HPDE6-E6E7 (cell line): Measurements from ENCODE around the gene TACC2.

ENCODE experiments used
- DNase-seq: peaks from one replicate; pipeline ENCODE4 v3.0.0; 2011; ENCODE audit warnings: missing footprints; ENCODE audit errors: extremely low spot score

TACC2 gene

DNA sequence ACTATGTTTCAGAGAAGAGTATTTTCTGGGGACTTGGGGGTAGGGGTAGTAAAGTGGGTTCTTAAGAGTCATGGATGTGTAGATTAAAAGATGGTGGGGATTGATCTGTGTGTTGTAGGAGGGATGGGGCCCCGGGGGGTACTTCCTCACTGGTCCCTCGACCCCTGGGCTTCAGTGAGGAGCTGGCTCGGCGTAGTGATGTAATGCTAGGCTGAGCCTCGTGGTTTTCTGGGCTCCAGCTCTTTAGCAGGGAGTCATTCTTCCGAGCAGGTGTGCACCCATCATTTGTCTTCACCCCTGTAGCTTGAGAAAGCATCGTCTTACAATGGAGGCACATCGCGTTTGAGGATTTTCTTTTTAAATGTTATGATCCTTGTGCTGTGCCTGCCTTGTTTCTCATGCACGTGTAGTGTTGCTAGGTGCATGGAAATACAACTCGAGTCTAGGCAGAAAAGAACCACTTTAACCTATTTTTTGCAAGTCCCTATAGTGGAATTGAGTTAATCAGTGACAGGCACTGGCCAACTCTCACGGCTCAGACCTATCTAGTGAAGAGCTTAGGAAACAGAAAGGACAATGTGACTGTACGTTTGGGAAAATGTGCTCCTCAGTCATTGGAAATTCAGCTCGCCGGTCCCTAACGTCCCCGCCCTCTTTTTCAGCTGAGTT is 176.0 kb downstream of the TACC2 start:
- DNase-seq = no peak

GRCh38 chr10:122165484-122166276 is 176.7 kb downstream of the TACC2 start:
- DNase-seq = no peak

DNA sequence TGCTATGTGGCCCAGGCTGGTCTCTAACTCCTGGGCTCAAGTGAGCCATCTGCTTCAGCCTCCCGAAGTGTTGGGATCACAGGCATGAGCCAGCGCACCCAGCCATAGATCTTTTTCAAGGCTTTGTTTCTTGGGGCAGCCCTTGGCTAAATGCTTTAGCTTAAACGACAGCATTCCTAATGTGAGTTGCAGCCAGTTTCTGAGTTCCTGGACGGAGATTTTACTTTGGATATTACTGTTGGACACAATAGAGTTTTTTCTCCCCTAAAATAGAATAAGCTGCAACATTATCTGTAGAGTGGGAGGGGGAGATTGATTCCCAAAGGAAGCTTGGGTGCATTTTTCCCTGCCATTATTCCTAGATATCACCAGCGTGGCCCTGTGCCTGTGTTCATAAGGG is 179.1 kb downstream of the TACC2 start:
- no peak for DNase-seq

GRCh38 chr10:122168598-122169394 is 179.8 kb downstream of the TACC2 start:
- no peak for DNase-seq

GRCh38 chr10:122170802-122171201 is 181.8 kb downstream of the TACC2 start:
- no peak for DNase-seq

GRCh38 chr10:122171302-122172075 is 182.5 kb downstream of the TACC2 start:
- DNase-seq = no peak

- DNase-seq = no peak
Measured at GRCh38 chr10:122172361-122173008, 183.5 kb downstream of the TACC2 start.

- no peak for DNase-seq
Measured at GRCh38 chr10:122173337-122173736, 184.4 kb downstream of the TACC2 start.

GRCh38 chr10:122173766-122174435 is 184.9 kb downstream of the TACC2 start:
- no peak for DNase-seq

- no peak for DNase-seq
Measured at GRCh38 chr10:122176232-122177213, 187.6 kb downstream of the TACC2 start.

GRCh38 chr10:122178655-122179054 is 189.7 kb downstream of the TACC2 start:
- no peak for DNase-seq

GRCh38 chr10:122181041-122181732 is 192.2 kb downstream of the TACC2 start:
- DNase-seq = no peak

DNA sequence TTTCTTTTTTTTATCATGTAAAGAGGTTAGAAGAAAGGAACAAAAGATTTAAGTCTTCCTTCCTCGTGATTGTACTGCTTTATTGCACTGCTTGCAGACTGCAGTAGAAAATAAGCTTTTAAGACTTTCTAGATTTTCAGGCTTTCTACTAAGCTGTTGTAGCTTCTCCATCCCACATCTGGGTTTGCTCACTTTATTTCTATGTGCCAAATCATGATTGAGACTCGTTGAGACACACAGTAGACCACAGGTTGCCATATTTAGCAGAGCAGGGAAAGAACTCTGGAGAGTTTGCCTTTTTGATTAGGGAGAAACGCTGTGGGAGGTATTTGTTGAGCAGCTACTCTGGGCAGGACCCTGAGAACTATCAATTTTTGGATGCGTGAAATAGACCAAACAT is 192.9 kb downstream of the TACC2 start:
- DNase-seq = no peak

DNA sequence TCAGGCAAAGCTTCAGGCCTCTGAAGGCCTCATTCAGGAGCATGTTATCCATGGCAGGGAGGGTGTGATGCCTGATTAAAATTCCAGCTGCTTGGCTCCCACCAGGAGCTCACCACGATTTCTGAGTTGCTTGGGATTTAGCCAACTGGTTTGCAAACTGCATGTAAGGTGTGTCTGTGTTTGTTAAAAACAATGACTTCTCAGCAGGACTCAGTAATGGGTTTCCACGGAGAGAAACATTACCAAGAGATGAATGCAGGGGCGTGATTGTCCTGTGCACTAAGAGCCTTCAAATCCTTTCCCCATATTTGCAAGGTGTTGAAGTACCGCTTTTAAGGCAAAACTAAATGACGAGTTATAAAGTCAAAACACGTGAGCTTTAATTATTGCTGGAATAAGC is 193.3 kb downstream of the TACC2 start:
- DNase-seq = no peak

DNA sequence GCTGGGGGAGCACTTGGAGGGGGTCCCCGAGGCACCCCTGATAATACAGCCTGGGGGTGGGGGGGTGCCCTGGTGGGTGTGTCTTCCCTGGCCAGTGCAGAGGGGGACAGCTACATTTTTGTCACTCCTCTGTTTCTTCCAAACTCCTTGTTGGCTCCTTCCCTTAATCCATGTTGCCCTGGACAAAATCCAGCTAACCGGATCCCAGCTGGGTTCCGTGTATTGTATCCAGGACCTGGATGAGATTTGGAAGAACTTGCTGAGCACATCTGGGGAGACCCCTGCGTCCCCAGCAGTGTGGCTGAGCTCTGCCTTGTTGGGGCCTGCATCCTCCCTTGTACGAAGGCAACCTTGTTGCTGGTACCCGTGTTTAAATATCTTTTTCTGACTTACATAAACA is 195.3 kb downstream of the TACC2 start:
- DNase-seq = no peak

DNA sequence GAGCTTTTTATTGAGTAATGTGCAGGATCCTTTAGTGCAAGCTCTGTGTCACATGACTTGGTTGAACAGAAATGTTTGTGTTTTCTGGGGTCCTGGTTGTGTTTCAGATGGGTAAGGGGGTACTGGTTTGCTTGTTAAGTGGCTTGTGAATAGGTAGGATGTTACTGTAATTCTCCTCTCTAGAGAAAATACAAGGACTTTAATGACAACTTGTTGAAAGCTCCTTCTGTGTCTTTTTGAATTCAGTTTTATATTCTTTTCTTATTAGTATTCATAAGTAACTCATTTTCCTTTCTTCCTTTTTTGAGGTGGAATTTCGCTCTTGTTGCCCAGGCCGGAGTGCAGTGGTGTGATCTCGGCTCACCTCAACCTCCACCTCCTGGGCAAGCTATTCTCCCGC is 196.7 kb downstream of the TACC2 start:
- DNase-seq = no peak

DNA sequence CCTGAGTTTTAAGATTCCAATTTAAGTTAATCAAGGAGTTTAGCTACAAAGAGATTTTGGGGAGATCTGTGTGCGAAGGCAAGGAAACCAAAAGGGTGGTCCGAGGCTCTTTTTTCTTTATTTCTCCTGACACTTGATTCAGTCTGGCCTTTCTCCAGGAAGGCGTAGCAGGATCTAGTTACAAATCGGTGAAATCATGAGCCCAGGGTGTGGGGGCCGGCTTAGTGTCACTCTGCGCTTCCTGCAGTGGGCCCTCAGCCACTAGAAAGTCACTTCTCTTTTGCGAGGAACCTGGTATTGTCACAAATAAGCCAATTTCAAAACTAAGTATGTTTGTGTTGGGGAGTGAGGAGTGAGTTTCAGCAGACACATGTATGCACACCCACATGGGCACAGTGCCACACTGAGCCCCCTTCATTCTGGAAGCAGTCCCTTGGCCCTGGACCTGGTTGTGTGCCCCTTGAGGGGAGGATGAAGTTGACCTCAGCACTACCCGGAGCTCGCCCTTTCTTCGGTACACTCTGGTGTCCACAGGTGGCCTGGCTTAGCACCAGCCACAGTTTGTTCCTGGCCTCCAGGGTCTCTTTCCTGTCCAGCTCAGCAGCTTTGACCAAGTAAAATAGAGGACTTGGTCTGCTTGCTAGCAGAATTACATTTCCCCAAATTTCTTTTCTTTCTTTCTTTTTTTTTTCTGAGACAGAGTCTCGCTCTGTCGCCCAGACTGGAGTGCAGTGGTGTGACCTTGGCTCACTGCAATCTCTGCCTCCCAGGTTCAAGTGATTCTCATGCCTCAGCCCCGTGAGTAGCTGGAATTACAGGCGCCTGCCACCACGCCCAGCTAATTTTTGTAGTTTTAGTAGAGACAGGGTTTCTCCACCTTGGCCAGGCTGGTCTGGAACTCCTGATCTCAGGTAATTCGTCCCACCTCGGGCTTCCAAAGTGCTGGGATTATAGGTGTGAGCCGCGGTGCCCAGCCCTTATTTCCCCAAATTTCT is 198.2 kb downstream of the TACC2 start:
- no peak for DNase-seq

GRCh38 chr10:122188706-122189105 is 199.7 kb downstream of the TACC2 start:
- DNase-seq = no peak
